Smooth muscle cell (in vitro differentiated cells): ENCODE data around the gene ASPHD1. TPM values are rescaled to one million over a fixed set of nuclear protein-coding genes. Genes with fewer than 3 reads are reported as not detected.
"Not testable (repeated sequence)": the region's sequence is repeated elsewhere in the genome, so short reads cannot be mapped to it uniquely, and the experiment has no call there.

Source experiments
- DNase-seq: peaks from one replicate; lab custom pipeline; 2025; ENCODE audit not compliant: unreplicated experiment; lab: John Stamatoyannopoulos, UW
- H2AFZ ChIP-seq: fragments of 200-600 bp; sonication (generic); 2 replicates; pipeline ENCODE4 v1.6.0; 2016; ENCODE audit warnings: antibody characterized with exemption, low read depth, mild to moderate bottlenecking
- H3F3A ChIP-seq: fragments of 200-600 bp; sonication (generic); 2 replicates; pipeline ENCODE4 v1.6.0; 2017; ENCODE audit warnings: antibody characterized with exemption, low read depth
- H3K27ac ChIP-seq: fragments of 200-600 bp; sonication (generic); 2 replicates; pipeline ENCODE4 v1.5.1; 2016; ENCODE audit warnings: low read depth, mild to moderate bottlenecking
- H3K27me3 ChIP-seq: fragments of 200-600 bp; sonication (generic); 2 replicates; pipeline ENCODE4 v1.6.1; 2016; ENCODE audit warnings: low read depth, mild to moderate bottlenecking
- H3K36me3 ChIP-seq: fragments of 200-600 bp; sonication (generic); 2 replicates; pipeline ENCODE4 v1.5.1; 2016; ENCODE audit warnings: low read depth
- H3K4me1 ChIP-seq: fragments of 200-600 bp; sonication (generic); 2 replicates; pipeline ENCODE4 v1.5.1; 2016; ENCODE audit warnings: low read depth
- H3K4me2 ChIP-seq: fragments of 200-600 bp; sonication (generic); 2 replicates; pipeline ENCODE4 v1.6.0; 2016; ENCODE audit warnings: mild to moderate bottlenecking
- H3K4me3 ChIP-seq: fragments of 200-600 bp; sonication (generic); 2 replicates; pipeline ENCODE4 v1.5.1; 2016; ENCODE audit warnings: mild to moderate bottlenecking
- H3K79me2 ChIP-seq: fragments of 200-600 bp; sonication (generic); 2 replicates; pipeline ENCODE4 v1.6.0; 2016; ENCODE audit warnings: low read depth, mild to moderate bottlenecking
- H3K9ac ChIP-seq: fragments of 200-600 bp; sonication (generic); 2 replicates; pipeline ENCODE4 v1.6.0; 2016; ENCODE audit warnings: low read depth
- H3K9me3 ChIP-seq: fragments of 200-600 bp; sonication (generic); replicated peaks from 2 replicates; pipeline ENCODE4 v1.5.1; 2016; ENCODE audit warnings: low read depth
- H4K20me1 ChIP-seq: fragments of 200-600 bp; sonication (generic); 2 replicates; pipeline ENCODE4 v1.6.0; 2016; ENCODE audit warnings: low read depth
- WGBS: methylation state at CpG from one replicate; pipeline ENCODE4 v1.1.7; 2016; ENCODE audit warnings: low lambda C conversion rate; 5-methylcytosine and 5-hydroxymethylcytosine counted together
- polyA plus RNA-seq: library from polyadenylated mRNA; unstranded; fragments of >200 nt; fragmentation: Nextera tagmentation; extraction: Ambion mirVana; gene quantifications from 2 replicates; pipeline ENCODE4 v1.2.1, GENCODE V29; 2016
- total RNA-seq: library from RNA; depleted of rRNA; stranded (reverse); fragments of >200 nt; gene quantifications from 2 replicates; pipeline ENCODE4 v1.2.3, GENCODE V29; 2014
- TF ChIP-seq, protein P1 (sequence below): fragments of 200-600 bp; sonication (generic); IDR thresholded peaks from 2 replicates; pipeline ENCODE4 v1.5.1; 2017; ENCODE audit warnings: borderline replicate concordance, mild to moderate bottlenecking, antibody characterized with exemption; ENCODE audit not compliant: insufficient read depth, poor library complexity, severe bottlenecking

ASPHD1 gene
- total and polyA plus RNA-seq, 2 experiments from 2014 or later: 4.1 to 28.8 TPM

DNA sequence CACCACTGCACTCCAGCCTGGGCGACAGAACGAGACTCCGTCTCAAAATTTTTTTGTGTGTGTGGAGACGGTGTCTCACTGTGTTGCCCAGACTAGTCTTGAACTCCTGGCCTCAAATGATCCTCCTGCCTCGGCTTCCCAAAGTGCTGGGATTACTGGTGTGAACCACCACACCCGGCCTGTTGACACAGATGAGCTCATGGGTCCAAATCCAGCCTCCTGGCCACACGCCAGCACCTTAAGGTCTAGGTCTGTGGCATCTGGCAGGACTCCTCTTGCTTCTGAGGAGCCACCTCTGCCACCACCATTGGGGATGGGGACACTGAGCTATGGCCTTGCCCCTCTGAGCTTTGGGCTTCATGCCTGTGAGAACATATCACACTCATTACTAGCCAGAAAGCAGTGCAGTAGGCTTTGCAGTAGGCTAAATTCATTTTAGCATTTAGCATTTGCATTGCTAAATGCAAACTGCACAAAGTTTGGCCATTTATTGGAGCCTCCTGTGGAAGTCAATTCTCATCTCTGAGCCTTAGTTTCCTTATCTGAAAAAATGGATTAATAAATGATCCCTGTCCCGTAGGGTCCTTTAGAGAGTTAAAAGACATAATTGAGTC is 31.8 kb upstream of the ASPHD1 start:
- Histone ChIP-seq H3K4me2 (no peak overlapping the region), H3K4me3 (no peak overlapping the region), H4K20me1 (no peaks in the 10 kb centered on the region), H3K9me3 (no peaks in the 10 kb centered on the region), H3K27ac (no peak overlapping the region), H3K27me3 (no peaks in the 10 kb centered on the region), H3F3A (no peaks in the 10 kb centered on the region), H2AFZ (no peak overlapping the region), H3K4me1 (peaks cover 3% of the 10 kb centered on the region), H3K9ac (no peak overlapping the region), H3K36me3 (no peaks in the 10 kb centered on the region), H3K79me2 (no peaks in the 10 kb centered on the region)
- TF ChIP-seq, protein P1, sequence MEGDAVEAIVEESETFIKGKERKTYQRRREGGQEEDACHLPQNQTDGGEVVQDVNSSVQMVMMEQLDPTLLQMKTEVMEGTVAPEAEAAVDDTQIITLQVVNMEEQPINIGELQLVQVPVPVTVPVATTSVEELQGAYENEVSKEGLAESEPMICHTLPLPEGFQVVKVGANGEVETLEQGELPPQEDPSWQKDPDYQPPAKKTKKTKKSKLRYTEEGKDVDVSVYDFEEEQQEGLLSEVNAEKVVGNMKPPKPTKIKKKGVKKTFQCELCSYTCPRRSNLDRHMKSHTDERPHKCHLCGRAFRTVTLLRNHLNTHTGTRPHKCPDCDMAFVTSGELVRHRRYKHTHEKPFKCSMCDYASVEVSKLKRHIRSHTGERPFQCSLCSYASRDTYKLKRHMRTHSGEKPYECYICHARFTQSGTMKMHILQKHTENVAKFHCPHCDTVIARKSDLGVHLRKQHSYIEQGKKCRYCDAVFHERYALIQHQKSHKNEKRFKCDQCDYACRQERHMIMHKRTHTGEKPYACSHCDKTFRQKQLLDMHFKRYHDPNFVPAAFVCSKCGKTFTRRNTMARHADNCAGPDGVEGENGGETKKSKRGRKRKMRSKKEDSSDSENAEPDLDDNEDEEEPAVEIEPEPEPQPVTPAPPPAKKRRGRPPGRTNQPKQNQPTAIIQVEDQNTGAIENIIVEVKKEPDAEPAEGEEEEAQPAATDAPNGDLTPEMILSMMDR: no peak
- WGBS: 77% methylated on average over 8 of the region's 8 CpGs
- DNase-seq: no peak

DNA sequence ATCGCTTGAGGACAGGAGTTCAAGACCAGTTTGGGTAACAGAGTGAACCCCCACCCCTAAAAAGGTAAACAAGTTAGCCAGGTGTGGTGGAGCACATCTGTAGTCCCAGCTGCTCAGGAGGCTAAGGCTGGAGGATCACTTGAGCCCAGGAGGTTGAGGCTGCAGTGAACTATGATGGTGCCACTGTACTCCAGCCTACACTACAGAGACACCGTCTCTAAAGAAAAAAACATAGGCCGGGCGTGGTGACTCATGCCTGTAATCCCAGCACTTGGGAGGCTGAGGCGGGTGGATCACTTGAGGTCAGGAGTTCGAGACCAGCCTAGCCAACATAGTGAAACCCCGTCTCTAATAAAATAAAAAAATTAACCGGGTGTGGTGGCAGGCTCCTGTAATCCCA is 31.2 kb upstream of the ASPHD1 start:
- not testable (repeated sequence) for H3K36me3 ChIP-seq

DNA sequence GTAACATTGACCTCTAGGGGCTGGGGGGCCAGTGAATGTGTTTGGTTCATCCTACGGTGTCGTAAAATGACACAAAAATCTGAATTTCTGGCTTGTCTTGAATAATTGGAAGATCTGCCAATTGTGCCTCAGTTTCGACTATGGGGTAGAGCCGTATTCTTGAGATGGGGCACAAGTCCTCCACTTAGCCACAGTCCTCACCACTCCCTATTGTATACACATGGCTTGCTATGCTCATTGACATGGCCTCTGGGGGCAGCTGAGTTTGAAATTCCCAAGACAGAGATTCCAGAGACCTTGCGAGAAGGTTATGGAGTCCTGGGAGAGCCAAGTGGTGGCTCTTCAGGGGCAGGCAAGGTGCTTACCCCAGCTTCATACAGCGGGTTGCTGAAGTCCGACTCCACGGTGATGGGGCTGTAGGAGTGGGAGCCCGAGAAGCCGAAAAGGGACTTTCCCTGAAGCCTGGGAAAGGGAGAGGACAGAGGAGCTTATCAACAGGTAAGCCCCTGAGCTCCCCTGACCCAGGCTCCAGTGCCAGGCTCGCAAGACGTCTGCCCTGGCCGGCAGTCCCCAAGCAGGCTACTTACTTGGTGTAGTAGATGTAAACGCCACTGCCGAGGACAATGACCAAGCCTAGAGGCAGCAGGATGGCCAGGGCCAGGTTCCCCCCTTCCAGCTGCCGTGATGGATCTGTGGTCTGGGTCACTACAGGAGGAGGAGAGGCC is 28.3 kb upstream of the ASPHD1 start:
- no peak for DNase-seq
- Histone ChIP-seq H3K9me3 (no peaks in the 10 kb centered on the region), H3F3A (no peaks in the 10 kb centered on the region), H3K9ac (no peak overlapping the region), H3K79me2 (no peaks in the 10 kb centered on the region), H3K27me3 (peaks cover 11% of the 10 kb centered on the region), H3K36me3 (no peaks in the 10 kb centered on the region), H4K20me1 (no peaks in the 10 kb centered on the region), H3K4me2 (no peak overlapping the region), H3K4me3 (no peak overlapping the region), H2AFZ (no peak overlapping the region), H3K4me1 (no peaks in the 10 kb centered on the region), H3K27ac (no peak overlapping the region)
- WGBS: 97% methylated on average over 16 of the region's 16 CpGs
- TF ChIP-seq, protein P1: no peak

More for the DNA sequence above, 31.2 kb upstream of the ASPHD1 start:
- H3K4me2 ChIP-seq, H3K4me1 ChIP-seq, H4K20me1 ChIP-seq, H2AFZ ChIP-seq, H3K9me3 ChIP-seq, DNase-seq, H3K79me2 ChIP-seq, H3K4me3 ChIP-seq, H3K27me3 ChIP-seq, H3F3A ChIP-seq, H3K27ac ChIP-seq, H3K9ac ChIP-seq: not testable (repeated sequence)
- WGBS: 87% methylated on average over 8 of the region's 8 CpGs

DNA sequence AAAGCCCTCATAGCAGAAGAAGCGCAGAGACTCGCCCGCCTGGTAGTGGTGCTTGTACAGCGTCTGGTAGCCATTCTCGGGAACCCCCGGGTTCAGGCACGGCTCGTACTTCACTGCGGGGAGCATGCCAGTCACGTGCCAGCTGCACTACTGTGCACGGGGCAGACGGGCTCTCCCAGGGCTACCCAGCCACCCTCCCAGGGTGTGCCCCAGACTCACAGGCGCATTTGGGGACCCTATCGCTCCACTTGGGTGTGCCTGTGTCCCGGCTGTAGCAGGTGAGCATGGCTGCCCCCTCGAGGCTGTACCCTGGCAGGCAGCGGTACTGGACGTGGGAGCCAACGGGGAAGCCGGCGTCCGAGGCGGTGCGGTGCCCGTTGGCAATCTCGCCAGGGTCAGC is 27.0 kb upstream of the ASPHD1 start:
- Histone ChIP-seq H3F3A (no peaks in the 10 kb centered on the region), H3K79me2 (no peaks in the 10 kb centered on the region), H4K20me1 (no peaks in the 10 kb centered on the region), H3K4me1 (no peaks in the 10 kb centered on the region), H3K4me3 (no peak overlapping the region), H3K4me2 (no peak overlapping the region), H3K9me3 (no peaks in the 10 kb centered on the region), H3K9ac (no peak overlapping the region), H3K27me3 (peaks cover 19% of the 10 kb centered on the region), H3K27ac (no peak overlapping the region), H3K36me3 (no peaks in the 10 kb centered on the region), H2AFZ (no peak overlapping the region)
- no peak for DNase-seq
- 98% methylated on average over 26 of the region's 26 CpGs for WGBS
- TF ChIP-seq, protein P1: no peak
